ENCODE results near the gene BANF2.

The BANF2 gene

GRCh38 chr20:17664025-17664633 lies 35.6 kb upstream of the BANF2 start:
- FAIRE-seq, result no peak

- FAIRE-seq, result no peak
Measured at GRCh38 chr20:17665756-17666155, 34.0 kb upstream of the BANF2 start.

- FAIRE-seq, result no peak
Measured at GRCh38 chr20:17666481-17666880, 33.3 kb upstream of the BANF2 start.

- no peak for FAIRE-seq
Measured at GRCh38 chr20:17667445-17667844, 32.3 kb upstream of the BANF2 start.

- no peak for FAIRE-seq
Measured at GRCh38 chr20:17668432-17668831, 31.3 kb upstream of the BANF2 start.

GRCh38 chr20:17669306-17669931 lies 30.3 kb upstream of the BANF2 start:
- FAIRE-seq, result no peak

GRCh38 chr20:17671011-17671410 lies 28.8 kb upstream of the BANF2 start:
- FAIRE-seq, result no peak

- FAIRE-seq, result no peak
Measured at GRCh38 chr20:17671565-17671964, 28.2 kb upstream of the BANF2 start.

GRCh38 chr20:17673084-17673483 lies 26.7 kb upstream of the BANF2 start:
- no peak for FAIRE-seq

- no peak for FAIRE-seq
Measured at GRCh38 chr20:17674722-17675518, 24.8 kb upstream of the BANF2 start.

GRCh38 chr20:17675519-17676377 lies 24.0 kb upstream of the BANF2 start:
- no peak for FAIRE-seq

GRCh38 chr20:17676378-17676759 lies 23.4 kb upstream of the BANF2 start:
- FAIRE-seq, result no peak

GRCh38 chr20:17676942-17677341 lies 22.8 kb upstream of the BANF2 start:
- FAIRE-seq, result no peak

GRCh38 chr20:17678295-17678694 lies 21.5 kb upstream of the BANF2 start:
- FAIRE-seq, result no peak

- no peak for FAIRE-seq
Measured at GRCh38 chr20:17678886-17679285, 20.9 kb upstream of the BANF2 start.

GRCh38 chr20:17679941-17680835 lies 19.6 kb upstream of the BANF2 start:
- FAIRE-seq, result no peak

- FAIRE-seq, result no peak
Measured at GRCh38 chr20:17680836-17681725, 18.7 kb upstream of the BANF2 start.

- no peak for FAIRE-seq
Measured at GRCh38 chr20:17681726-17682102, 18.1 kb upstream of the BANF2 start.

GRCh38 chr20:17682103-17682888 lies 17.5 kb upstream of the BANF2 start, which contains the start of gene RRBP1:
RRBP1 (minus strand) TSS chr20:17682242; CDS start chr20:17660507, 21,735 bp downstream.
- no peak for FAIRE-seq

GRCh38 chr20:17682889-17683198 lies 16.9 kb upstream of the BANF2 start:
- no peak for FAIRE-seq

Measured in TTC549 (cell line).